K562 (cell line): ENCODE measurements around the gene NMNAT3. TPM values are rescaled to one million over a fixed set of nuclear protein-coding genes. Genes with fewer than 3 reads are reported as not detected.

Experiments used
- polyA plus RNA-seq, 8 experiments: library from polyadenylated mRNA; depleted of rRNA in 4 of 8; stranded (reverse) in 5 of 8; unstranded in 3 of 8; fragments of >200 nt; fragmentation: Nextera tagmentation in 2 of 8; fragmentation: Illumina TruSeq in 1 of 8; extraction: Ambion mirVana in 2 of 8; extraction: Trizol in 1 of 8; gene quantifications; 2 replicates each; pipeline versions ENCODE4 v1.2.1 to v1.2.3, GENCODE V29; 2011 to 2014; ENCODE audit warnings: inconsistent platforms in 1 of 8, missing spikeins in 1 of 8
- small RNA-seq: library from RNA; depleted of rRNA; stranded (forward); fragments of <200 nt; gene quantifications from one replicate; pipeline ENCODE3, GENCODE V24; 2014
- total RNA-seq, 7 experiments: library from RNA; depleted of rRNA in 6 of 7; stranded (reverse); fragments of >200 nt in 6 of 7; fragmentation: Illumina TruSeq in 2 of 7; extraction: Trizol in 2 of 7; gene quantifications; 2 replicates each; pipeline versions ENCODE4 v1.2.1 to v1.2.3, GENCODE V29; 2011 to 2021; ENCODE audit warnings: low replicate concordance in 1 of 7

NMNAT3 gene
- total and polyA plus RNA-seq, 9 of the 15 experiments (the other 6 are each of a cell fraction or from before 2014, with no cell fraction given), result 2.3 to 12.5 (median 6.6) TPM

Small RNAs within 50 kb of the gene (small RNA-seq; reads per million reads assigned to genes)
- gene RN7SL724P, result not detected

Other genes with a start within 250 kb of the NMNAT3 start
- not detected in 2 replicates for gene RBP2, start 201.5 kb downstream of the NMNAT3 start, total RNA-seq (2014; rRNA removed)
- not detected in 2 replicates for gene RBP2, start 201.5 kb downstream of the NMNAT3 start, total RNA-seq (2014; rRNA removed; fragmentation: Illumina TruSeq; extraction: Trizol)
- gene RBP2, start 201.5 kb downstream of the NMNAT3 start, total RNA-seq (2015; rRNA removed; fragmentation: Illumina TruSeq; extraction: Trizol), result not detected in 2 replicates
- not detected in 2 replicates for gene RBP2, start 201.5 kb downstream of the NMNAT3 start, total RNA-seq (2021)
- not detected in 2 replicates for gene RBP2, start 201.5 kb downstream of the NMNAT3 start, polyA plus RNA-seq (2011; rRNA removed)
- gene RBP2, start 201.5 kb downstream of the NMNAT3 start, polyA plus RNA-seq (2014; fragmentation: Illumina TruSeq; extraction: Trizol), result not detected in 2 replicates
- not detected for gene RBP2, start 201.5 kb downstream of the NMNAT3 start, polyA plus RNA-seq (2014; fragmentation: Nextera tagmentation; extraction: Ambion mirVana)
- gene RBP2, start 201.5 kb downstream of the NMNAT3 start, polyA plus RNA-seq (2014; rRNA removed), result not detected in 2 replicates
- gene RBP1, start 138.2 kb downstream of the NMNAT3 start, total RNA-seq (2014; rRNA removed), result not detected in 2 replicates
- gene RBP1, start 138.2 kb downstream of the NMNAT3 start, total RNA-seq (2014; rRNA removed; fragmentation: Illumina TruSeq; extraction: Trizol), result not detected in 2 replicates
- gene RBP1, start 138.2 kb downstream of the NMNAT3 start, total RNA-seq (2015; rRNA removed; fragmentation: Illumina TruSeq; extraction: Trizol), result not detected in 2 replicates
- 0.58 and 1.0 TPM in 2 replicates for gene RBP1, start 138.2 kb downstream of the NMNAT3 start, total RNA-seq (2021)
- gene RBP1, start 138.2 kb downstream of the NMNAT3 start, polyA plus RNA-seq (2011; rRNA removed), result not detected in 2 replicates
- gene RBP1, start 138.2 kb downstream of the NMNAT3 start, polyA plus RNA-seq (2014; fragmentation: Illumina TruSeq; extraction: Trizol), result not detected in 2 replicates
- gene RBP1, start 138.2 kb downstream of the NMNAT3 start, polyA plus RNA-seq (2014; fragmentation: Nextera tagmentation; extraction: Ambion mirVana), result under 1 TPM in 1 of 2 experiments, not detected in 1; 0.03 TPM
- gene RBP1, start 138.2 kb downstream of the NMNAT3 start, polyA plus RNA-seq (2014; rRNA removed), result not detected in 2 replicates